Prostate gland (tissue), 2 donors: ENCODE measurements around the gene ZFHX3. TPM values are rescaled to one million over a fixed set of nuclear protein-coding genes. Genes with fewer than 3 reads are reported as not detected.
A peak's percentile ranks its signal among the peaks of the same experiment; 100 is the strongest.

Experiments
- DNase-seq: peaks from one replicate; pipeline ENCODE4 v3.0.0-alpha.2; 2019; ENCODE audit warnings: low spot score
- H3K27ac ChIP-seq, 2 donors: fragments of 200-600 bp; sonication (generic); 2 replicates each; pipeline ENCODE4 v1.5.1; 2017 to 2019
- H3K27me3 ChIP-seq: fragments of 200-600 bp; sonication (generic); replicated peaks from 2 replicates; pipeline ENCODE4 v1.5.1; 2019; ENCODE audit not compliant: insufficient read depth
- H3K36me3 ChIP-seq, 2 donors: fragments of 200-600 bp; sonication (generic); 1 replicate in 1 of 2; 2 replicates in 1 of 2; pipeline versions ENCODE4 v1.5.1 to v1.8.1; 2017 to 2019
- H3K4me1 ChIP-seq: fragments of 200-600 bp; sonication (generic); replicated peaks from 2 replicates; pipeline ENCODE4 v1.5.1; 2019
- H3K4me3 ChIP-seq, 2 donors: fragments of 200-600 bp; sonication (generic); 2 replicates each; pipeline ENCODE4 v1.5.1; 2017 to 2019
- H3K9me3 ChIP-seq: fragments of 200-600 bp; sonication (generic); 2 replicates; pipeline ENCODE4 v1.5.1; 2017
- POLR2A ChIP-seq: fragments of 450-650 bp; IDR thresholded peaks from one replicate; pipeline ENCODE4 v1.6.1; 2016; ENCODE audit warnings: antibody characterized with exemption, mild to moderate bottlenecking
- POLR2AphosphoS5 ChIP-seq: sonication (generic); formaldehyde crosslinking; IDR thresholded peaks from one replicate; pipeline ENCODE4 v1.6.1; 2017; ENCODE audit warnings: antibody characterized with exemption
- WGBS: methylation state at CpG from one replicate; pipeline ENCODE4 v1.1.5; 2018; 5-methylcytosine and 5-hydroxymethylcytosine counted together
- intact Hi-C: fragments of 100-400 bp; cut with DNase I; formaldehyde crosslinking; loops from one replicate; pipeline ENCODE4 v1.14.2; 2022
- total RNA-seq, 2 donors: library from RNA; depleted of rRNA; stranded (reverse); fragments of >200 nt; gene quantifications; one replicate each; pipeline ENCODE4 v1.1.0, GENCODE V29; 2016
- TF ChIP-seq, protein P1 (sequence below), 4 experiments: fragments of 200-600 bp in 2 of 4; fragments of 450-650 bp in 2 of 4; sonication (generic) in 2 of 4; IDR thresholded peaks; 1 replicate in 3 of 4; 2 replicates in 1 of 4; pipeline ENCODE4 v1.5.1; 2016 to 2019; ENCODE audit warnings: antibody characterized with exemption in 4 of 4, mild to moderate bottlenecking in 2 of 4, moderate library complexity in 2 of 4

The ZFHX3 gene
- total RNA-seq, 2 donors from 2014 or later: 51.1 to 53.9 TPM

- intact Hi-C loops: no loop called here
- no peaks in the 10 kb centered on the region for H3K9me3 ChIP-seq
- 83% methylated on average over 12 of the region's 12 CpGs for WGBS
- TF ChIP-seq POLR2A: no peak
- TF ChIP-seq POLR2AphosphoS5: no peak
- TF ChIP-seq, protein P1, sequence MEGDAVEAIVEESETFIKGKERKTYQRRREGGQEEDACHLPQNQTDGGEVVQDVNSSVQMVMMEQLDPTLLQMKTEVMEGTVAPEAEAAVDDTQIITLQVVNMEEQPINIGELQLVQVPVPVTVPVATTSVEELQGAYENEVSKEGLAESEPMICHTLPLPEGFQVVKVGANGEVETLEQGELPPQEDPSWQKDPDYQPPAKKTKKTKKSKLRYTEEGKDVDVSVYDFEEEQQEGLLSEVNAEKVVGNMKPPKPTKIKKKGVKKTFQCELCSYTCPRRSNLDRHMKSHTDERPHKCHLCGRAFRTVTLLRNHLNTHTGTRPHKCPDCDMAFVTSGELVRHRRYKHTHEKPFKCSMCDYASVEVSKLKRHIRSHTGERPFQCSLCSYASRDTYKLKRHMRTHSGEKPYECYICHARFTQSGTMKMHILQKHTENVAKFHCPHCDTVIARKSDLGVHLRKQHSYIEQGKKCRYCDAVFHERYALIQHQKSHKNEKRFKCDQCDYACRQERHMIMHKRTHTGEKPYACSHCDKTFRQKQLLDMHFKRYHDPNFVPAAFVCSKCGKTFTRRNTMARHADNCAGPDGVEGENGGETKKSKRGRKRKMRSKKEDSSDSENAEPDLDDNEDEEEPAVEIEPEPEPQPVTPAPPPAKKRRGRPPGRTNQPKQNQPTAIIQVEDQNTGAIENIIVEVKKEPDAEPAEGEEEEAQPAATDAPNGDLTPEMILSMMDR (IDR thresholded peaks at IDR 0.05): no peak
- no peak overlapping the region for H3K4me3 ChIP-seq
- H3K27me3 ChIP-seq: no peaks in the 10 kb centered on the region
- peak overlapping the region; percentile 1 for H3K27ac ChIP-seq
- H3K36me3 ChIP-seq: no peaks in the 10 kb centered on the region
- DNase-seq: no peak
- H3K4me1 ChIP-seq: peaks cover 15% of the 10 kb centered on the region
These were observed 25.9 kb downstream of the ZFHX3 start for GRCh38 chr16:73021866-73022495.

GRCh38 chr16:73020409-73020884 is 27.5 kb downstream of the ZFHX3 start:
- Histone ChIP-seq H3K27me3 (no peaks in the 10 kb centered on the region), H3K4me1 (peaks cover 28% of the 10 kb centered on the region), H3K27ac (peak overlapping the region; percentile 38 to 70), H3K9me3 (no peaks in the 10 kb centered on the region), H3K36me3 (no peaks in the 10 kb centered on the region), H3K4me3 (no peak overlapping the region)
- peak; percentile 58 for DNase-seq
- intact Hi-C loops: no loop called here
- peak; percentile 56 for TF ChIP-seq POLR2AphosphoS5
- TF ChIP-seq, protein P1 (IDR thresholded peaks at IDR 0.05): no peak
- 46% methylated on average over 12 of the region's 12 CpGs for WGBS

DNA sequence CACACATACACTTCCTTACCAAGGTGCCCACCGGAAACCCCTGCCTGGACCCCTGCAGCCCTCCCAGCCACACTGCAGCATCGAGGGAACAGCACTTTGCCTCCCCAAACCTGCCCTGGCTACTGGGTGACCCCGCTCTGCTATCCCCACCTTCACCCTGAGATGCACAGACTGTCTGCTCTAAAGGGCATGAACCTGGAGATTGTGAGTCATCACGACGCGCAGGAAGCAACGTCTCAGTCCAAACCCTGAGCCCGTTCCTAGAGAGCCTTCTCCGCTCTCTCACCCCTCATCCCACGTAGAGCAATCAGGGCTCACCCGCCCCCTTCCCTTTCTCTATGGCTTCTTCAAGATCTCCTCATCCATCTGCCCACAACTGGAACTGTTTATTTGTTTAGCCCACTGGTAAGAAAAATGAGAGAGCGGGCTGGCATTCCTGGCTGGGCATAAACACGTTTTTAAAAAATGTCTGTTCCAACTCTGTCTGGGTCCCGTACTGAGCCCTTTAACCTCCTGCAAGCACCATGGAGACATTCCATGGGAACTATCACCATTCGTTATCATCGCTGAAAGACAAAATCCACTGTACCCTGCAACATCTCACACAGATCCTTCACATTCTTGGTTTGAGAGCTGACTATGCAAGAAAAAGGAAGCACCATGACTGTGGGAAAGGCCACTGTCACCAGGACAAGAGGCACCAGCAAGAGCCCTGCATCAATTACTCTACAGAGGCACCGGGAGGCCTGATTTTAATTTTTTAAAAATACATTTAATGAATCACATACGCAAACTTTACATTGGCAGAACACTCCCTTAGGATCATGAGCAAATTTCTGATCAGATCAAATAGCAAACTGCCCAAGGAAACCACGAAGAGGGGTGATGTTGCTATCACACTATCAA is 28.2 kb downstream of the ZFHX3 start:
- Histone ChIP-seq H3K4me3 (no peak overlapping the region), H3K36me3 (no peaks in the 10 kb centered on the region), H3K27ac (peak overlapping the region; percentile 38 to 70), H3K9me3 (no peaks in the 10 kb centered on the region), H3K27me3 (no peaks in the 10 kb centered on the region), H3K4me1 (peaks cover 28% of the 10 kb centered on the region)
- intact Hi-C loops: no loop called here
- TF ChIP-seq, protein P1 (IDR thresholded peaks at IDR 0.05): no peak
- no peak for TF ChIP-seq POLR2A
- no peak for TF ChIP-seq POLR2AphosphoS5
- WGBS: 72% methylated on average over 19 of the region's 19 CpGs
- DNase-seq: no peak

DNA sequence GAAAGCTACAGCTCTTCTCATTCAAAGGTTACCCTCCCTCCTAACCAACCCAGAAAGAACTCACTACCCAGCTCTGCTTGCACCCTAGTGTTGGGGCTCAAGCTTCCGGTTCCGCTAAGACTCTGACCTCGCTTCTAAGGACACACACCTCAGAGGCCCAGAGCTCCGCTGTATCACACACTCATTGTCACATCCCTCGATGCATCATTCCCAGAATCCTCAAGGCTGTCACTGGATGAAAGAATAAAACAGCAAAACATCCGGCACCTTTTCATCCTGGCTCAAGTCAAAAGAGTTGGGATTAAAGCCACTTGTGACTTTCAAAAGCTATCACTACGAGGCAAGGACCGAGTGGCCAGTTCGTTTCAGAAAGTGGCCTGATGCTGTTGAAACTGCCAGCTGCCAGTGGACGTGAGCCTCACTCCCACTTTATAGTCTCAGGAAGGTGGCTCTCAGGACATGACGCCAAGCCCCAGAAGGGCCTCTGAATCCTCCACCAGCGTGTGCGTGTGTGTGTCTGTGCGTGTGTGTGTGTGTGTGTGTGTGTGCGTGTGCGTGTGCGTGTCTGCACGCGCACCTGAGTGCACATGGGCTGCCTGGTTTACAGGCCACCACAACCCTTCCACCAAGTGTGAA is 29.0 kb downstream of the ZFHX3 start:
- DNase-seq: no peak
- TF ChIP-seq POLR2AphosphoS5: no peak
- TF ChIP-seq POLR2A: no peak
- TF ChIP-seq, protein P1 (IDR thresholded peaks at IDR 0.05): no peak
- peak overlapping the region; percentile 2 to 70 for H3K27ac ChIP-seq
- H3K9me3 ChIP-seq: no peaks in the 10 kb centered on the region
- peaks cover 26% of the 10 kb centered on the region for H3K4me1 ChIP-seq
- WGBS: 84% methylated on average over 14 of the region's 19 CpGs
- no peaks in the 10 kb centered on the region for H3K27me3 ChIP-seq
- no peaks in the 10 kb centered on the region for H3K36me3 ChIP-seq
- intact Hi-C loops: no loop called here
- H3K4me3 ChIP-seq: no peak overlapping the region
